IMR-90 (cell line): ENCODE data around the gene FGD5. TPM values are rescaled to one million over a fixed set of nuclear protein-coding genes. Genes with fewer than 3 reads are reported as not detected.

Experiments
- ATAC-seq: fragments of 200-7000 bp; cut with Tn5 transposase; 2 replicates; pipeline ENCODE4 v1.9.1; 2020; ENCODE audit warnings: low read depth, mild to moderate bottlenecking, moderate library complexity
- BruUV-seq: library from RNA; stranded (reverse); fragments of 400-500 nt; replicated peaks from 2 replicates; lab custom pipeline; 2021; lab: Mats Ljungman, UMichigan
- CTCF ChIA-PET: fragments of 300-600 bp; formaldehyde crosslinking; extraction: SDS; loops from one replicate; lab custom pipeline; 2021; ENCODE audit warnings: antibody characterized with exemption; lab: Yijun Ruan, JAX
- POLR2A ChIA-PET: fragments of 300-600 bp; sonication (Branson Sonifier 250); formaldehyde crosslinking; loops from one replicate; lab custom pipeline; 2022; ENCODE audit warnings: antibody characterized with exemption; ENCODE audit not compliant: unreplicated experiment; lab: Charles Lee
- DNase-seq: peaks from one replicate; pipeline ENCODE4 v3.0.0; 2013
- H2AFZ ChIP-seq: replicated peaks from 2 replicates; pipeline ENCODE3; 2013; ENCODE audit warnings: low read length, mild to moderate bottlenecking; ENCODE audit not compliant: poor library complexity
- H2AK5ac ChIP-seq: 2 replicates; pipeline ENCODE4 v1.6.1; 2013; ENCODE audit warnings: low read depth, low read length, inconsistent platforms
- H2AK9ac ChIP-seq: replicated peaks from 2 replicates; pipeline ENCODE3; 2013; ENCODE audit warnings: mild to moderate bottlenecking, low read depth, low read length, moderate library complexity; ENCODE audit not compliant: poor library complexity
- H2BK120ac ChIP-seq: 2 replicates; pipeline ENCODE4 v1.6.1; 2013; ENCODE audit warnings: low read depth, low read length, inconsistent platforms
- H2BK15ac ChIP-seq: 3 replicates; pipeline ENCODE4 v1.6.1; 2013; ENCODE audit warnings: low read depth, low read length, inconsistent platforms
- H2BK20ac ChIP-seq: 2 replicates; pipeline ENCODE4 v1.6.1; 2013; ENCODE audit warnings: low read depth, mild to moderate bottlenecking, inconsistent platforms, low read length, moderate library complexity
- H2BK5ac ChIP-seq: 2 replicates; pipeline ENCODE4 v1.6.1; 2013; ENCODE audit warnings: mild to moderate bottlenecking, low read depth, low read length, inconsistent platforms; ENCODE audit not compliant: poor library complexity, severe bottlenecking
- H3K14ac ChIP-seq: replicated peaks from 2 replicates; pipeline ENCODE4 v1.6.1; 2013; ENCODE audit warnings: low read depth, low read length, inconsistent platforms
- H3K18ac ChIP-seq: 2 replicates; pipeline ENCODE4 v1.6.1; 2013; ENCODE audit warnings: low read depth, low read length, control low read depth
- H3K23ac ChIP-seq: 2 replicates; pipeline ENCODE4 v1.6.1; 2013; ENCODE audit warnings: low read depth, low read length, inconsistent platforms
- H3K27ac ChIP-seq: 2 replicates; pipeline ENCODE4 v1.5.1; 2013; ENCODE audit warnings: mild to moderate bottlenecking, control low read depth, low read length; ENCODE audit not compliant: insufficient read depth
- H3K27me3 ChIP-seq: 2 replicates; pipeline ENCODE4 v1.6.1; 2013; ENCODE audit warnings: low read length; ENCODE audit not compliant: control insufficient read depth, insufficient read depth
- H3K36me3 ChIP-seq: 2 replicates; pipeline ENCODE4 v1.6.1; 2013; ENCODE audit warnings: low read length, mixed read lengths; ENCODE audit not compliant: control insufficient read depth, insufficient read depth
- H3K4ac ChIP-seq: 2 replicates; pipeline ENCODE4 v1.6.1; 2013; ENCODE audit warnings: low read depth, low read length, inconsistent platforms
- H3K4me1 ChIP-seq: 2 replicates; pipeline ENCODE4 v1.6.1; 2013; ENCODE audit warnings: low read length, mixed read lengths; ENCODE audit not compliant: control insufficient read depth, insufficient read depth
- H3K4me2 ChIP-seq: 2 replicates; pipeline ENCODE4 v1.6.1; 2013; ENCODE audit warnings: low read depth, mild to moderate bottlenecking, control low read depth, low read length, moderate library complexity
- H3K4me3 ChIP-seq: 2 replicates; pipeline ENCODE4 v1.5.1; 2013; ENCODE audit warnings: low read depth, mild to moderate bottlenecking, control low read depth, low read length, moderate library complexity; ENCODE audit not compliant: insufficient read depth
- H3K56ac ChIP-seq: 2 replicates; pipeline ENCODE4 v1.6.1; 2013; ENCODE audit warnings: low read length, inconsistent platforms; ENCODE audit not compliant: insufficient read depth; ENCODE audit errors: extremely low read depth
- H3K79me1 ChIP-seq, 2 experiments: 2 replicates each; pipeline ENCODE4 v1.6.1; 2013; ENCODE audit warnings: low read length in 2 of 2, inconsistent platforms in 1 of 2, low read depth in 1 of 2
- H3K9ac ChIP-seq: 2 replicates; pipeline ENCODE4 v1.6.1; 2013; ENCODE audit warnings: low read depth, low read length, control low read depth
- H3K9me1 ChIP-seq: 2 replicates; pipeline ENCODE4 v1.6.1; 2013; ENCODE audit warnings: low read length, inconsistent platforms; ENCODE audit not compliant: insufficient read depth
- H3K9me3 ChIP-seq: 2 replicates; pipeline ENCODE4 v1.6.1; 2013; ENCODE audit warnings: low read length; ENCODE audit not compliant: control insufficient read depth, insufficient read depth
- H4K20me1 ChIP-seq: 2 replicates; pipeline ENCODE4 v1.6.1; 2013; ENCODE audit warnings: low read length, inconsistent platforms; ENCODE audit not compliant: insufficient read depth
- H4K5ac ChIP-seq: 2 replicates; pipeline ENCODE4 v1.6.1; 2013; ENCODE audit warnings: mild to moderate bottlenecking, low read depth, low read length, control low read depth
- H4K8ac ChIP-seq, 2 experiments: 2 replicates each; pipeline ENCODE4 v1.6.1; 2013; ENCODE audit warnings: low read depth in 2 of 2, low read length in 2 of 2, control low read depth in 1 of 2, inconsistent platforms in 1 of 2
- H4K91ac ChIP-seq: 2 replicates; pipeline ENCODE4 v1.6.1; 2013; ENCODE audit warnings: low read depth, low read length, inconsistent platforms; ENCODE audit not compliant: insufficient read depth
- BHLHE40 ChIP-seq: fragments of 150-350 bp; IDR thresholded peaks from 2 replicates; pipeline ENCODE4 v1.6.1; 2016; ENCODE audit warnings: mild to moderate bottlenecking, low read depth, low read length
- CEBPB ChIP-seq: IDR thresholded peaks from 2 replicates; pipeline ENCODE4 v1.6.1; 2012; ENCODE audit warnings: low read depth, low read length, improper control_type of control experiment
- CHD1 ChIP-seq: IDR thresholded peaks from 2 replicates; pipeline ENCODE4 v1.6.1; 2012; ENCODE audit warnings: low read depth, low read length, improper control_type of control experiment
- CTCF ChIP-seq: conservative IDR thresholded peaks from 2 replicates; pipeline ENCODE4 v1.5.1; 2012; ENCODE audit warnings: mild to moderate bottlenecking, low read depth, low read length, improper control_type of control experiment
- ELK1 ChIP-seq: fragments of 150-350 bp; IDR thresholded peaks from 2 replicates; pipeline ENCODE4 v1.6.1; 2016; ENCODE audit warnings: low read depth, mild to moderate bottlenecking, low read length, moderate library complexity, borderline replicate concordance
- FOS ChIP-seq: fragments of 150-350 bp; IDR thresholded peaks from 2 replicates; pipeline ENCODE4 v1.6.1; 2016; ENCODE audit warnings: low read depth, low read length
- MAFK ChIP-seq: IDR thresholded peaks from 2 replicates; pipeline ENCODE4 v1.6.1; 2012; ENCODE audit warnings: low read depth, low read length, improper control_type of control experiment
- MAZ ChIP-seq: IDR thresholded peaks from 2 replicates; pipeline ENCODE4 v1.6.1; 2012; ENCODE audit warnings: low read depth, mild to moderate bottlenecking, low read length, improper control_type of control experiment, moderate library complexity, borderline replicate concordance
- MXI1 ChIP-seq: IDR thresholded peaks from 2 replicates; pipeline ENCODE4 v1.6.1; 2012; ENCODE audit warnings: low read depth, mild to moderate bottlenecking, low read length, moderate library complexity, borderline replicate concordance
- NFE2L2 ChIP-seq: fragments of 150-350 bp; IDR thresholded peaks from 2 replicates; pipeline ENCODE4 v1.6.1; 2016; ENCODE audit warnings: low read depth, mild to moderate bottlenecking, low read length
- POLR2A ChIP-seq: IDR thresholded peaks from 2 replicates; pipeline ENCODE4 v1.6.1; 2012; ENCODE audit warnings: mild to moderate bottlenecking, low read depth, low read length
- RAD21 ChIP-seq: IDR thresholded peaks from 2 replicates; pipeline ENCODE4 v1.6.1; 2012; ENCODE audit warnings: low read length, improper control_type of control experiment
- RCOR1 ChIP-seq: IDR thresholded peaks from 2 replicates; pipeline ENCODE4 v1.6.1; 2012; ENCODE audit warnings: mild to moderate bottlenecking, low read length, improper control_type of control experiment; ENCODE audit not compliant: insufficient replicate concordance
- RFX5 ChIP-seq: IDR thresholded peaks from 2 replicates; pipeline ENCODE4 v1.8.0; 2012; ENCODE audit warnings: low read depth, mild to moderate bottlenecking, low read length, moderate library complexity
- SMC3 ChIP-seq: fragments of 150-350 bp; IDR thresholded peaks from 2 replicates; pipeline ENCODE4 v1.6.1; 2016; ENCODE audit warnings: low read depth, mild to moderate bottlenecking, antibody characterized with exemption, low read length, moderate library complexity
- USF2 ChIP-seq: fragments of 150-350 bp; IDR thresholded peaks from 2 replicates; pipeline ENCODE4 v1.6.1; 2017; ENCODE audit warnings: mild to moderate bottlenecking, antibody characterized with exemption, low read length, low read depth
- WGBS, 2 experiments: methylation state at CpG; one replicate each; pipeline versions ENCODE4 v1.1.5 to v1.1.7; 2013; ENCODE audit warnings: missing lambda C conversion rate in 2 of 2; ENCODE audit not compliant: insufficient read length in 1 of 2; ENCODE audit errors: extremely low coverage in 2 of 2; 5-methylcytosine and 5-hydroxymethylcytosine counted together
- dilution Hi-C: fragments of 300-500 bp; cut with HindIII; formaldehyde crosslinking; loops from one replicate; pipeline ENCODE4 v1.14.3; 2018; ENCODE audit warnings: low sequenced_read_pairs; ENCODE audit not compliant: unreplicated experiment
- in situ Hi-C: fragments of 300-500 bp; cut with MboI; formaldehyde crosslinking; loops from 3 replicates; pipeline ENCODE4 v1.14.3; 2019; ENCODE audit warnings: low sequenced_read_pairs, inconsistent platforms, mixed read lengths
- intact Hi-C: fragments of 100-400 bp; cut with micrococcal nuclease; formaldehyde crosslinking; loops from 2 replicates; pipeline ENCODE4 v1.10.0; 2022
- polyA plus RNA-seq, 3 experiments: library from polyadenylated mRNA; depleted of rRNA; stranded (reverse); fragments of >200 nt; gene quantifications; 2 replicates each; pipeline ENCODE4 v1.2.3, GENCODE V29; 2012; ENCODE audit warnings: low replicate concordance in 1 of 3
- total RNA-seq: library from RNA; depleted of rRNA; stranded (reverse); fragments of >200 nt; gene quantifications from 2 replicates; pipeline ENCODE4 v1.2.3, GENCODE V29; 2012

FGD5 gene
- total and polyA plus RNA-seq, 2 of the 4 experiments (the other 2 are of a cell fraction), result not detected

- CTCF ChIA-PET, result no interaction called here
- in situ Hi-C loops, result no loop called here
- Histone ChIP-seq H3K36me3 (no peaks in the 10 kb centered on the region), H2AK5ac (no peak overlapping the region), H3K4ac (no peak overlapping the region), H2BK15ac (no peak overlapping the region), H3K23ac (no peak overlapping the region), H4K5ac (no peak overlapping the region), H3K9me3 (no peaks in the 10 kb centered on the region), H3K27me3 (peaks cover 28% of the 10 kb centered on the region), H3K14ac (no peak overlapping the region), H2AK9ac (no peak overlapping the region), H3K4me2 (no peak overlapping the region), H3K9me1 (no peaks in the 10 kb centered on the region), H2AFZ (no peak overlapping the region), H3K18ac (no peak overlapping the region), H4K20me1 (no peaks in the 10 kb centered on the region), H3K4me3 (no peak overlapping the region), H2BK20ac (no peak overlapping the region), H3K9ac (no peak overlapping the region), H2BK120ac (no peak overlapping the region), H3K27ac (no peak overlapping the region), H4K8ac (no peak overlapping the region), H3K4me1 (no peaks in the 10 kb centered on the region), H3K79me1 (no peaks in the 10 kb centered on the region), H3K56ac (no peak overlapping the region), H4K91ac (no peak overlapping the region), H2BK5ac (no peak overlapping the region)
- 63% methylated on average over 3 of the region's 6 CpGs; no CpG with 5 or more reads in 1 of the 2 experiments for WGBS, 2 experiments
- intact Hi-C loops, result no loop called here
- TF ChIP-seq SMC3 (no peak), CEBPB (no peak), ELK1 (no peak), MAZ (no peak), BHLHE40 (no peak), USF2 (no peak), MXI1 (no peak), CHD1 (no peak), RCOR1 (no peak), FOS (no peak), CTCF (no peak), RAD21 (no peak), POLR2A (no peak), MAFK (no peak), NFE2L2 (no peak), RFX5 (no peak)
- POLR2A ChIA-PET, result no interaction called here
- DNase-seq, result no peak
- dilution Hi-C loops, result no loop called here
- ATAC-seq, result no peak
- no TSS peak for BruUV-seq
These were observed 96.0 kb downstream of the FGD5 start for GRCh38 chr3:14914779-14915117.
